ENCODE measurements around the gene TRIL. TPM values are rescaled to one million over a fixed set of nuclear protein-coding genes. Genes with fewer than 3 reads are reported as not detected.

The TRIL gene
- total and polyA plus RNA-seq, 2 of the 4 experiments (the other 2 are of a cell fraction): under 0.01 to 0.09 TPM

- TF ChIP-seq RCOR1 (IDR thresholded peaks at IDR 0.05; ENCODE audit: insufficient replicate concordance, low read length) (no peak), MXI1 (IDR thresholded peaks at IDR 0.05; ENCODE audit: borderline replicate concordance, low read depth, low read length) (no peak), CEBPB (IDR thresholded peaks at IDR 0.05; ENCODE audit: low read depth, low read length) (no peak), RAD21 (IDR thresholded peaks at IDR 0.05; ENCODE audit: low read length) (no peak), BHLHE40 (IDR thresholded peaks at IDR 0.05; ENCODE audit: low read depth, low read length) (no peak), CTCF (conservative IDR thresholded peaks at IDR 0.05; ENCODE audit: low read depth, low read length) (no peak), USF2 (IDR thresholded peaks at IDR 0.05; ENCODE audit: low read depth, low read length) (no peak), MAFK (IDR thresholded peaks at IDR 0.05; ENCODE audit: low read depth, low read length) (no peak)
- Histone ChIP-seq H3K4me1 (ENCODE audit: control insufficient read depth, insufficient read depth, low read length) (no peaks in the 10 kb centered on the region), H3K9me3 (ENCODE audit: control insufficient read depth, insufficient read depth, low read length) (no peaks in the 10 kb centered on the region), H3K4me3 (ENCODE audit: insufficient read depth, low read depth, low read length) (no peak overlapping the region), H3K4me2 (ENCODE audit: low read depth, low read length) (no peak overlapping the region), H4K8ac (ENCODE audit: low read depth in 2 of 2, low read length in 2 of 2) (no peak overlapping the region), H3K23ac (ENCODE audit: low read depth, low read length) (no peak overlapping the region), H2AK5ac (ENCODE audit: low read depth, low read length) (no peak overlapping the region), H3K36me3 (ENCODE audit: control insufficient read depth, insufficient read depth, low read length) (no peaks in the 10 kb centered on the region), H3K79me1 (ENCODE audit: low read depth in 1 of 2, low read length in 2 of 2) (no peaks in the 10 kb centered on the region), H3K9ac (ENCODE audit: low read depth, low read length) (no peak overlapping the region), H3K9me1 (ENCODE audit: insufficient read depth, low read length) (no peaks in the 10 kb centered on the region), H2AFZ (replicated peaks; ENCODE audit: low read length, poor library complexity) (no peak overlapping the region), H2BK120ac (ENCODE audit: low read depth, low read length) (no peak overlapping the region), H3K27ac (ENCODE audit: insufficient read depth, low read length) (no peak overlapping the region), H3K14ac (replicated peaks; ENCODE audit: low read depth, low read length) (no peak overlapping the region), H3K4ac (ENCODE audit: low read depth, low read length) (no peak overlapping the region), H4K20me1 (ENCODE audit: insufficient read depth, low read length) (no peaks in the 10 kb centered on the region), H2AK9ac (replicated peaks; ENCODE audit: low read depth, low read length, poor library complexity) (no peak overlapping the region), H3K27me3 (ENCODE audit: control insufficient read depth, insufficient read depth, low read length) (peaks cover 18% of the 10 kb centered on the region), H2BK20ac (ENCODE audit: low read depth, low read length) (no peak overlapping the region), H2BK15ac (ENCODE audit: low read depth, low read length) (no peak overlapping the region), H3K18ac (ENCODE audit: low read depth, low read length) (no peak overlapping the region), H4K91ac (ENCODE audit: insufficient read depth, low read depth, low read length) (no peak overlapping the region), H4K5ac (ENCODE audit: low read depth, low read length) (no peak overlapping the region), H3K56ac (ENCODE audit: extremely low read depth, insufficient read depth, low read length) (no peak overlapping the region), H2BK5ac (ENCODE audit: low read depth, low read length, poor library complexity, severe bottlenecking) (no peak overlapping the region)
- in situ Hi-C loops (cut with MboI; ENCODE audit: low sequenced_read_pairs): no loop called here
- ChIA-PET POLR2A (ENCODE audit: unreplicated experiment) (no interaction called here), CTCF (no interaction called here)
- no TSS peak for BruUV-seq (replicated peaks)
- intact Hi-C loops (cut with micrococcal nuclease): no loop called here
- dilution Hi-C loops (cut with HindIII; ENCODE audit: low sequenced_read_pairs, unreplicated experiment): no loop called here
- WGBS, 2 experiments (ENCODE audit: extremely low coverage in 2 of 2, insufficient read length in 1 of 2): no CpG with 5 or more reads among the region's 2 CpGs
- ATAC-seq (ENCODE audit: low read depth) (no peak), DNase-seq (no peak)
Measured at GRCh38 chr7:28964056-28964455, 5.9 kb upstream of the TRIL start.
